Liver (tissue), 3 donors: ENCODE measurements around the gene SYPL1.

Experiments used
- FOXA1 ChIP-seq: IDR thresholded peaks from 2 replicates; pipeline ENCODE4 v1.6.1; 2016; ENCODE audit warnings: antibody characterized with exemption
- GABPA ChIP-seq, 2 donors: IDR thresholded peaks in 1 of 2; conservative IDR thresholded peaks in 1 of 2; 2 replicates each; pipeline ENCODE4 v1.6.1; 2016; ENCODE audit warnings: antibody characterized with exemption in 2 of 2, mild to moderate bottlenecking in 1 of 2, moderate library complexity in 1 of 2
- JUND ChIP-seq, 2 donors: IDR thresholded peaks; 2 replicates each; pipeline ENCODE4 v1.6.1; 2016; ENCODE audit warnings: antibody characterized with exemption in 2 of 2
- MAX ChIP-seq: IDR thresholded peaks from 2 replicates; pipeline ENCODE4 v1.6.1; 2016; ENCODE audit warnings: antibody characterized with exemption
- RAD21 ChIP-seq, 2 donors: IDR thresholded peaks; 2 replicates each; pipeline ENCODE4 v1.6.1; 2016; ENCODE audit warnings: antibody characterized with exemption in 2 of 2, mild to moderate bottlenecking in 2 of 2
- REST ChIP-seq: IDR thresholded peaks from 2 replicates; pipeline ENCODE4 v1.6.1; 2016; ENCODE audit warnings: antibody characterized with exemption, mild to moderate bottlenecking
- SP1 ChIP-seq: IDR thresholded peaks from 2 replicates; pipeline ENCODE4 v1.6.1; 2018; ENCODE audit warnings: antibody characterized with exemption, mild to moderate bottlenecking
- TAF1 ChIP-seq: conservative IDR thresholded peaks from 2 replicates; pipeline ENCODE4 v1.6.1; 2016; ENCODE audit warnings: antibody characterized with exemption, mild to moderate bottlenecking
- YY1 ChIP-seq: IDR thresholded peaks from 2 replicates; pipeline ENCODE4 v1.6.1; 2016; ENCODE audit warnings: antibody characterized with exemption, mild to moderate bottlenecking
- TF ChIP-seq, protein P1 (sequence below): fragments of 150-350 bp; IDR thresholded peaks from 2 replicates; pipeline ENCODE4 v1.5.1; 2017; ENCODE audit warnings: improper control_type of control experiment, low read depth, low read length; ENCODE audit not compliant: missing input control
- TF ChIP-seq, protein P2 (sequence below): IDR thresholded peaks from 2 replicates; pipeline ENCODE4 v1.6.1; 2016; ENCODE audit warnings: antibody characterized with exemption
- donor health status: healthy.
- donor health status: healthy.

- TF ChIP-seq YY1 (no peak), RAD21 (IDR thresholded peaks at IDR 0.05) (no peak), MAX (no peak), JUND (IDR thresholded peaks at IDR 0.05) (no peak), SP1 (no peak), GABPA (IDR thresholded peaks at IDR 0.05 in 1 of 2, conservative IDR thresholded peaks at IDR 0.05 in 1 of 2) (no peak), REST (no peak), FOXA1 (no peak), TAF1 (no peak)
- TF ChIP-seq, protein P1, sequence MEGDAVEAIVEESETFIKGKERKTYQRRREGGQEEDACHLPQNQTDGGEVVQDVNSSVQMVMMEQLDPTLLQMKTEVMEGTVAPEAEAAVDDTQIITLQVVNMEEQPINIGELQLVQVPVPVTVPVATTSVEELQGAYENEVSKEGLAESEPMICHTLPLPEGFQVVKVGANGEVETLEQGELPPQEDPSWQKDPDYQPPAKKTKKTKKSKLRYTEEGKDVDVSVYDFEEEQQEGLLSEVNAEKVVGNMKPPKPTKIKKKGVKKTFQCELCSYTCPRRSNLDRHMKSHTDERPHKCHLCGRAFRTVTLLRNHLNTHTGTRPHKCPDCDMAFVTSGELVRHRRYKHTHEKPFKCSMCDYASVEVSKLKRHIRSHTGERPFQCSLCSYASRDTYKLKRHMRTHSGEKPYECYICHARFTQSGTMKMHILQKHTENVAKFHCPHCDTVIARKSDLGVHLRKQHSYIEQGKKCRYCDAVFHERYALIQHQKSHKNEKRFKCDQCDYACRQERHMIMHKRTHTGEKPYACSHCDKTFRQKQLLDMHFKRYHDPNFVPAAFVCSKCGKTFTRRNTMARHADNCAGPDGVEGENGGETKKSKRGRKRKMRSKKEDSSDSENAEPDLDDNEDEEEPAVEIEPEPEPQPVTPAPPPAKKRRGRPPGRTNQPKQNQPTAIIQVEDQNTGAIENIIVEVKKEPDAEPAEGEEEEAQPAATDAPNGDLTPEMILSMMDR: no peak
- TF ChIP-seq, protein P2, sequence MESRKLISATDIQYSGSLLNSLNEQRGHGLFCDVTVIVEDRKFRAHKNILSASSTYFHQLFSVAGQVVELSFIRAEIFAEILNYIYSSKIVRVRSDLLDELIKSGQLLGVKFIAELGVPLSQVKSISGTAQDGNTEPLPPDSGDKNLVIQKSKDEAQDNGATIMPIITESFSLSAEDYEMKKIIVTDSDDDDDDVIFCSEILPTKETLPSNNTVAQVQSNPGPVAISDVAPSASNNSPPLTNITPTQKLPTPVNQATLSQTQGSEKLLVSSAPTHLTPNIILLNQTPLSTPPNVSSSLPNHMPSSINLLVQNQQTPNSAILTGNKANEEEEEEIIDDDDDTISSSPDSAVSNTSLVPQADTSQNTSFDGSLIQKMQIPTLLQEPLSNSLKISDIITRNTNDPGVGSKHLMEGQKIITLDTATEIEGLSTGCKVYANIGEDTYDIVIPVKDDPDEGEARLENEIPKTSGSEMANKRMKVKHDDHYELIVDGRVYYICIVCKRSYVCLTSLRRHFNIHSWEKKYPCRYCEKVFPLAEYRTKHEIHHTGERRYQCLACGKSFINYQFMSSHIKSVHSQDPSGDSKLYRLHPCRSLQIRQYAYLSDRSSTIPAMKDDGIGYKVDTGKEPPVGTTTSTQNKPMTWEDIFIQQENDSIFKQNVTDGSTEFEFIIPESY: no peak
Measured at GRCh38 chr7:106143711-106144337, 31.7 kb upstream of the SYPL1 start.
